ENCODE data around the gene IQSEC3. TPM values are rescaled to one million over a fixed set of nuclear protein-coding genes. Genes with fewer than 3 reads are reported as not detected.

Gene IQSEC3
- polyA plus RNA-seq, 1 experiment = not detected

DNA sequence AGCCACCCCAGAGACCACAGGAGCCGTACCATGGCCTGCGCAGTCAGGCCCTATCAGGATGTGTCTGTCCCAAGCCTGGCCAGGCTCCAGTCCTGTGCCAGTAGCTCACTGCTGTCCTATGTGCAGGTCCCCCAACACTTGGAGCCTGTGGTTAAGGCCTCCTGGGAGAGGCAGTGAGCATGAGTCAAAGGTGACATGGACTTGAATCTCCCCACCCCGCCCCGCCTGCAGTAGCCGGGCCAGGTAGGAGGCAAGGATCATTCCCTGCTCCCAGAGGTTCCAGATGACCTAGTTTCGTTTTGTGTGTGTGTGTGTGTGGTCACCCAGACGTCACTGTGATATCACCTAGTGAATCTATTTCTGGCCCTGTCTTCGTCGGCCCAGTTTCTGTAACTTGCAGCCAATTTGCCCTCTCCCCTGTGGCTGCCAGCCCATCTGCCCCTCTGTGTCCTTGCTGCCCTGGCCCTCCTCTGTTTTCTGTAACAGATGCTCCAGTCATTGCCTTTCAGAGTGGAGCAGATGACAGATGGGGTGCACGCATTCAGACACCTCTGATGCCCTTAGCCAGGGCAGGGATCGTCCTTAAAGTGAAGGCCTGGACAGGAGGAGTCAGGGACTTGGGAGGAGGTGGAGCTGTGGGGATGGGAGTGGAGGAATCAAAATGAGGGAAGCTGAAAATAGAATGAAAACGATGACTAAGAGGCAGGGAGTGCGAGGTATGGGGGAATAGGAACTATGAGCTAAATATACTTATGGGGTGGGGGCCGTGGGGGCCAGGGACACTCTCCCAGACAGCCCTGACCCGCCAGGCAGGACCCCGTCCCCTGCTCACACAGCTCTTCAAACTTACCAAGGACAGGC lies 110.0 kb downstream of the IQSEC3 start:
- DNase-seq (ENCODE audit: low read depth) = no peak
- POLR2A ChIA-PET = no interaction called here
- no peak overlapping the region for H3K4me3 ChIP-seq (ENCODE audit: low read depth, low read length)
- no peaks in the 10 kb centered on the region for H3K36me3 ChIP-seq (ENCODE audit: control insufficient read depth, insufficient read depth, low read length)
- TF ChIP-seq, protein P1, sequence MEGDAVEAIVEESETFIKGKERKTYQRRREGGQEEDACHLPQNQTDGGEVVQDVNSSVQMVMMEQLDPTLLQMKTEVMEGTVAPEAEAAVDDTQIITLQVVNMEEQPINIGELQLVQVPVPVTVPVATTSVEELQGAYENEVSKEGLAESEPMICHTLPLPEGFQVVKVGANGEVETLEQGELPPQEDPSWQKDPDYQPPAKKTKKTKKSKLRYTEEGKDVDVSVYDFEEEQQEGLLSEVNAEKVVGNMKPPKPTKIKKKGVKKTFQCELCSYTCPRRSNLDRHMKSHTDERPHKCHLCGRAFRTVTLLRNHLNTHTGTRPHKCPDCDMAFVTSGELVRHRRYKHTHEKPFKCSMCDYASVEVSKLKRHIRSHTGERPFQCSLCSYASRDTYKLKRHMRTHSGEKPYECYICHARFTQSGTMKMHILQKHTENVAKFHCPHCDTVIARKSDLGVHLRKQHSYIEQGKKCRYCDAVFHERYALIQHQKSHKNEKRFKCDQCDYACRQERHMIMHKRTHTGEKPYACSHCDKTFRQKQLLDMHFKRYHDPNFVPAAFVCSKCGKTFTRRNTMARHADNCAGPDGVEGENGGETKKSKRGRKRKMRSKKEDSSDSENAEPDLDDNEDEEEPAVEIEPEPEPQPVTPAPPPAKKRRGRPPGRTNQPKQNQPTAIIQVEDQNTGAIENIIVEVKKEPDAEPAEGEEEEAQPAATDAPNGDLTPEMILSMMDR (IDR thresholded peaks at IDR 0.05; ENCODE audit: insufficient read depth, low read depth, low read length) = no peak
- CTCF ChIA-PET = interaction anchor here (1.1 kb wide), 1 partner anchor 12 kb away, joined by 3 read pairs; no protein-coding TSS in a partner anchor
- H3K27me3 ChIP-seq (ENCODE audit: control insufficient read depth, insufficient read depth, low read length) = peaks cover 3% of the 10 kb centered on the region; the same call in 1 of the 2 replicates

DNA sequence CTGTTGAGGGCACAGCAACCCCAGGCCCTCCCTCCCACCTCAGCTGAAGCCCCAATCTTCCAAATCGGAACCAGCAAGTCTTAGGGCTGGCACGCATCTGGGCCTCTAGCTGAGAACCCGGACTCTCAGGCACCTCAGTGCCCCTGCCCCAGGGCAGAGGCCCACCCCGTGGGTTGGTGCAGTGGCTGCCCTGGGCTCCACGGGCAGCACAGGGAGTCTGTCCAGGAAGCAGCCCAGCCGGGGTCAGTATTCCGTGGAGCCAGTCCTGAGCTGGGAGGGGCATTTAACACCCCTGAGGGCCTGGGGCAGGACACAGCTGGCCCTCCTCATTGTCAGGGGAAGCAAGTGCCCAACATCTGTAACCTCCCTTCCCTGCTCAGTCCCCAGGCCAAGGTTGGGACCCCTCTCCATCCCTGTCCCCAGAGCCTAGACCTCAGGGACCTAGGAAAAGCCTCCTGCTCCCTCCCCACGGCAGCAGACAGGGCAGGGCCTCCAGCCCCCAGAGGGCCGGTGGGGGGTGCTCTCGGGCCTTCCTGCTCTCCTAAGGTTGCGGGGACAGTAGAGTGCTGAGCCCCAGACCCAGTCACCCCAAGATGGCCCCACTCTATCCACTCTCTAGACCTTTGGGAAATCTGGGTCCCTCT lies 110.9 kb downstream of the IQSEC3 start:
- H3K27me3 ChIP-seq (ENCODE audit: control insufficient read depth, insufficient read depth, low read length) = peaks cover 3% of the 10 kb centered on the region; the same call in 1 of the 2 replicates
- CTCF ChIA-PET = interaction anchor here (1.1 to 2.5 kb wide), 2 partner anchors 11 to 12 kb away, joined by 3 to 13 read pairs; no protein-coding TSS in a partner anchor
- no peaks in the 10 kb centered on the region for H3K36me3 ChIP-seq (ENCODE audit: control insufficient read depth, insufficient read depth, low read length)
- DNase-seq (ENCODE audit: low read depth) = no peak
- TF ChIP-seq, protein P1 (IDR thresholded peaks at IDR 0.05; ENCODE audit: insufficient read depth, low read depth, low read length) = no peak
- no peak overlapping the region for H3K4me3 ChIP-seq (ENCODE audit: low read depth, low read length)
- POLR2A ChIA-PET = no interaction called here

DNA sequence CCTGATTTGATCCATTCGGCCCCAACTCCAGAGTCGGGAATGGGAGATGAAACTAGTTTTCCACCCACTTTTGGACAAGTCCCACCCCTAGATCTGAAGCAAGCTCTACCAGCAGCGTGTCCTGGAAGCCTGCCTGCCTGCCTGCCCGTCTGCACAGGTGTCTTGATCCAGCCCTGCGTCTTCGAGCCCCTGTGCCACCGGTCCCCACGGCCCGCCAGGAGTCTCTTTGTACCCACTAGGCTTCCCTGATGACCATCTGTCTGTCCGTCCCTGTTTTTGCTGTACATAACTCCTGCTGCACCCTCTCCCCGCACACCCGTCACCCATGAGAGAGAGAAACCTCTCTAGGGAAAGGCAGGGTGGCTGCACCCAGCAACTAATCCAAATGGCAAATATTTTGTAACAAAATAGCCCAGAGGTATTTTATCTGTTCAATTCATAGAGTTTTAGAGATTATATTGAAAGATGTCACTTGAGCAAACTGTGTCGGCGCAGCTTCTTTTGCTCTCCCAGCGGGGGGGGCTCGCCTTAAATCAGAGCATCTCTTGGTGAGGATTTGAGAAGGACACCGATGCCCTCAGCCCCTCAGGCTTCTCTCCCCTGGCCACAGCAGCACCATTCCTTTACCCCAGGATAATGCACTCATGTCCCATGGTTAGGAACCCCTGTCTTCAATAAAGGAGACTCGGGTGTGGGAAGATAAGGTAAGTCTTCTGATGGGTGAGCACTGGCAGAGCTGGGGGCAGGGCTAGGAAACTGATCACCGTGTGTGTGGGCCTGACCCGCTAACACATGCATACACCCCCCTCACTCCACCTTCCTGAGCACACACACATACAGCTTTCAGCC lies 111.6 kb downstream of the IQSEC3 start:
- no peaks in the 10 kb centered on the region for H3K36me3 ChIP-seq (ENCODE audit: control insufficient read depth, insufficient read depth, low read length)
- peaks cover 3% of the 10 kb centered on the region; the same call in 1 of the 2 replicates for H3K27me3 ChIP-seq (ENCODE audit: control insufficient read depth, insufficient read depth, low read length)
- ChIA-PET POLR2A (no interaction called here), CTCF (interaction anchor here (2.5 kb wide), 1 partner anchor 11 kb away, joined by 13 read pairs; no protein-coding TSS in a partner anchor)
- no peak overlapping the region for H3K4me3 ChIP-seq (ENCODE audit: low read depth, low read length)
- DNase-seq (ENCODE audit: low read depth) = no peak
- TF ChIP-seq, protein P1 (IDR thresholded peaks at IDR 0.05; ENCODE audit: insufficient read depth, low read depth, low read length) = no peak

DNA sequence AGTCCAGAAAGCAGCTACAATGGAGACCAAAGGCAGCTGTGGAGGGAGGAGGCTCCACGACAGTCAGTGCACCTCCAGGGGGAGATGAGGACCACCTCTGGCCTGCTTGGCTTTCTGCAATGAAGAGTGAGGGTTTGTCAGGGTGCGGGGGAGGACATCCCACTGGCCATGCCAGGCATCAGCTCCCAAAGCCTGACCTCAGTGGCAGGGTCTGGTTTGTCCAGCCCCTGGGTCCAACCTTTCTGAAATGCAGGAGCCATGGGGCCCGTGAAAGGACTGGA lies 112.2 kb downstream of the IQSEC3 start:
- TF ChIP-seq, protein P1 (IDR thresholded peaks at IDR 0.05; ENCODE audit: insufficient read depth, low read depth, low read length) = no peak
- Histone ChIP-seq H3K27me3 (ENCODE audit: control insufficient read depth, insufficient read depth, low read length) (no peaks in the 10 kb centered on the region), H3K4me3 (ENCODE audit: low read depth, low read length) (no peak overlapping the region), H3K36me3 (ENCODE audit: control insufficient read depth, insufficient read depth, low read length) (no peaks in the 10 kb centered on the region)
- ChIA-PET CTCF (interaction anchor here (2.5 kb wide), 1 partner anchor 11 kb away, joined by 13 read pairs; no protein-coding TSS in a partner anchor), POLR2A (no interaction called here)
- no peak for DNase-seq (ENCODE audit: low read depth)

Data from BJ (cell line).